OCI-LY1 (cell line): ENCODE measurements around the gene NOTCH1.

Experiments used
- EZH2 ChIP-seq: fragments of 200-600 bp; sonication (generic), shearing (Covaris generic); IDR thresholded peaks from 2 replicates; pipeline ENCODE4 v1.8.0; 2017; ENCODE audit warnings: borderline replicate concordance, mixed run types, mild to moderate bottlenecking, antibody characterized with exemption, low read length, moderate library complexity, mixed read lengths
- TF ChIP-seq, protein P1 (sequence below): fragments of 200-600 bp; sonication (generic), shearing (Covaris generic); IDR thresholded peaks from 2 replicates; pipeline ENCODE4 v1.5.1; 2017; ENCODE audit warnings: mild to moderate bottlenecking, antibody characterized with exemption, low read length, moderate library complexity, mixed read lengths

DNA sequence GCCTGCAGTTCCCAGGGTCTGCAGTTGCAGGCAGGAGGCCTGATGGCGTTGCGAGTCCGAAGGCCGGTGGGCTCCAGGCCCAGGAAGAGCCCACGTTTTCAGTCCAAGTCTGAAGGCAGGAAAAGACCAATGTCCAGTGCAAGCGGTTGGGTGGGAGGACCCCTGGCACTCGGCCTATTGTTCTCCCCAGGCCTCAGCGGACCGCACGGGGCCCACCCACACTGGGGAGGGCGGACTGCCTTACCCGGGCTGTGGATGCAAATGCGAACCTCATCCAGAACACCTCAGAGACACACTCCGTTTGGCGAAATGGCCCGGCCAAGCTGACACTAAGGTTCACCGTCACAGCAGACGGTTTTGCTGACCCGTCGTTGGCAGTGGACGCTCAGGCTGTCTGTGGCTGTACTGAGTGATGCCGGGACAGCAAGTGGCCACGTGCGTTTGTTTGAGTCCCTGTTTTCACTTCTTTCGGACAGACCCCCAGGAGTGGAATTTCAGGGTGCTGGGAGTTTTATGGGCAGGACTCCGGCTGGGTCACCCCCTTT, 52.8 kb downstream of the NOTCH1 start:
- TF ChIP-seq, protein P1, sequence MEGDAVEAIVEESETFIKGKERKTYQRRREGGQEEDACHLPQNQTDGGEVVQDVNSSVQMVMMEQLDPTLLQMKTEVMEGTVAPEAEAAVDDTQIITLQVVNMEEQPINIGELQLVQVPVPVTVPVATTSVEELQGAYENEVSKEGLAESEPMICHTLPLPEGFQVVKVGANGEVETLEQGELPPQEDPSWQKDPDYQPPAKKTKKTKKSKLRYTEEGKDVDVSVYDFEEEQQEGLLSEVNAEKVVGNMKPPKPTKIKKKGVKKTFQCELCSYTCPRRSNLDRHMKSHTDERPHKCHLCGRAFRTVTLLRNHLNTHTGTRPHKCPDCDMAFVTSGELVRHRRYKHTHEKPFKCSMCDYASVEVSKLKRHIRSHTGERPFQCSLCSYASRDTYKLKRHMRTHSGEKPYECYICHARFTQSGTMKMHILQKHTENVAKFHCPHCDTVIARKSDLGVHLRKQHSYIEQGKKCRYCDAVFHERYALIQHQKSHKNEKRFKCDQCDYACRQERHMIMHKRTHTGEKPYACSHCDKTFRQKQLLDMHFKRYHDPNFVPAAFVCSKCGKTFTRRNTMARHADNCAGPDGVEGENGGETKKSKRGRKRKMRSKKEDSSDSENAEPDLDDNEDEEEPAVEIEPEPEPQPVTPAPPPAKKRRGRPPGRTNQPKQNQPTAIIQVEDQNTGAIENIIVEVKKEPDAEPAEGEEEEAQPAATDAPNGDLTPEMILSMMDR: no peak
- no peak for TF ChIP-seq EZH2
